ENCODE data around the gene SETBP1.

Gene SETBP1

GRCh38 chr18:44842588-44843412 is 162.1 kb downstream of the SETBP1 start:
- H3K79me2 ChIP-seq (ENCODE audit: control insufficient read depth, insufficient read depth, low read length) = no peaks in the 10 kb centered on the region
- H3K18ac ChIP-seq (ENCODE audit: low read length) = no peak overlapping the region
- no peaks in the 10 kb centered on the region for H3K27me3 ChIP-seq (ENCODE audit: insufficient read depth, low read length, poor library complexity)
- H3K4me1 ChIP-seq (ENCODE audit: control insufficient read depth, low read depth, low read length) = peaks cover 13% of the 10 kb centered on the region
- no peak overlapping the region for H2AK5ac ChIP-seq (ENCODE audit: low read length)
- no peak overlapping the region for H3K27ac ChIP-seq (ENCODE audit: low read depth, low read length)
- H2BK5ac ChIP-seq (ENCODE audit: low read length) = no peak overlapping the region
- no peak overlapping the region for H3K23ac ChIP-seq (ENCODE audit: low read length)
- WGBS (ENCODE audit: extremely low coverage, insufficient coverage, low lambda C conversion rate) = no CpG with 5 or more reads among the region's 4 CpGs
- H3K4me3 ChIP-seq (ENCODE audit: low read length) = no peak overlapping the region
- H3K4ac ChIP-seq (ENCODE audit: low read depth, low read length) = no peak overlapping the region
- H2BK120ac ChIP-seq (ENCODE audit: low read depth, low read length) = no peak overlapping the region
- H4K8ac ChIP-seq (ENCODE audit: low read depth, low read length) = no peak overlapping the region
- H3K79me1 ChIP-seq (ENCODE audit: low read length) = no peaks in the 10 kb centered on the region
- H2BK15ac ChIP-seq (replicated peaks; ENCODE audit: low read depth) = no peak overlapping the region
- no peak overlapping the region for H4K5ac ChIP-seq (ENCODE audit: low read length)
- H3K9ac ChIP-seq (ENCODE audit: low read length) = no peak overlapping the region
- no peak overlapping the region for H3K56ac ChIP-seq (ENCODE audit: low read length)
- DNase-seq = no peak
- no peak overlapping the region for H3K4me2 ChIP-seq (ENCODE audit: low read length)
- H3K36me3 ChIP-seq (ENCODE audit: control insufficient read depth, insufficient read depth, low read length) = no peaks in the 10 kb centered on the region

GRCh38 chr18:44844486-44844885 is 163.8 kb downstream of the SETBP1 start:
- Histone ChIP-seq H3K27ac (ENCODE audit: low read depth, low read length) (no peak overlapping the region), H4K8ac (ENCODE audit: low read depth, low read length) (no peak overlapping the region), H3K4ac (ENCODE audit: low read depth, low read length) (no peak overlapping the region), H3K9ac (ENCODE audit: low read length) (no peak overlapping the region), H2BK5ac (ENCODE audit: low read length) (no peak overlapping the region), H3K4me1 (ENCODE audit: control insufficient read depth, low read depth, low read length) (peaks cover 6% of the 10 kb centered on the region), H3K27me3 (ENCODE audit: insufficient read depth, low read length, poor library complexity) (no peaks in the 10 kb centered on the region), H3K18ac (ENCODE audit: low read length) (no peak overlapping the region), H4K5ac (ENCODE audit: low read length) (no peak overlapping the region), H3K79me2 (ENCODE audit: control insufficient read depth, insufficient read depth, low read length) (no peaks in the 10 kb centered on the region), H3K56ac (ENCODE audit: low read length) (no peak overlapping the region), H3K4me3 (ENCODE audit: low read length) (no peak overlapping the region), H3K79me1 (ENCODE audit: low read length) (no peaks in the 10 kb centered on the region), H2AK5ac (ENCODE audit: low read length) (no peak overlapping the region), H2BK120ac (ENCODE audit: low read depth, low read length) (no peak overlapping the region), H3K23ac (ENCODE audit: low read length) (no peak overlapping the region), H2BK15ac (replicated peaks; ENCODE audit: low read depth) (no peak overlapping the region), H3K36me3 (ENCODE audit: control insufficient read depth, insufficient read depth, low read length) (no peaks in the 10 kb centered on the region), H3K4me2 (ENCODE audit: low read length) (no peak overlapping the region)
- no CpG with 5 or more reads among the region's 5 CpGs for WGBS (ENCODE audit: extremely low coverage, insufficient coverage, low lambda C conversion rate)
- no peak for DNase-seq

DNA sequence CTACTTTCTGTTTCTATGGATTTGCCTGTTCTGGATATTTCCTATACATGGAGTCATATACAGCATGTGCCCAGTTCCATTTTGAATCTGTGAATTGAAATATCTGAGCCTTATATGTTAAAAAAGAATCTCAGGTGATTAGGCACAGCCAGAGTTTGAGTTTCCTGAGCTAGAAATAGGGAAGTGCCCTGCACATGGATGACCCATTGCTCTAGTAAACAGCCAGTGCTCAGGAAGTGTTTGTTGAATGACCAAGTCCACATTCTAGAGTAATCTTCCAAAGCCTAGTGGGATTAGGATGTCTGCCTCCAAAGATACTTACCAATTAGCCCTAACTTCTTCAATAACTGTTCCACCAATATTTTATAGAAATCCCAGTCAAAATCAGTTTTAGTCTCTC is 165.8 kb downstream of the SETBP1 start:
- Histone ChIP-seq H4K5ac (ENCODE audit: low read length) (no peak overlapping the region), H3K4ac (ENCODE audit: low read depth, low read length) (no peak overlapping the region), H3K79me2 (ENCODE audit: control insufficient read depth, insufficient read depth, low read length) (no peaks in the 10 kb centered on the region), H3K23ac (ENCODE audit: low read length) (no peak overlapping the region), H3K4me1 (ENCODE audit: control insufficient read depth, low read depth, low read length) (peaks cover 3% of the 10 kb centered on the region), H3K4me3 (ENCODE audit: low read length) (no peak overlapping the region), H4K8ac (ENCODE audit: low read depth, low read length) (no peak overlapping the region), H3K27me3 (ENCODE audit: insufficient read depth, low read length, poor library complexity) (no peaks in the 10 kb centered on the region), H3K27ac (ENCODE audit: low read depth, low read length) (no peak overlapping the region), H3K36me3 (ENCODE audit: control insufficient read depth, insufficient read depth, low read length) (no peaks in the 10 kb centered on the region), H3K18ac (ENCODE audit: low read length) (no peak overlapping the region), H2BK15ac (replicated peaks; ENCODE audit: low read depth) (no peak overlapping the region), H3K9ac (ENCODE audit: low read length) (no peak overlapping the region), H3K56ac (ENCODE audit: low read length) (no peak overlapping the region), H3K79me1 (ENCODE audit: low read length) (no peaks in the 10 kb centered on the region), H3K4me2 (ENCODE audit: low read length) (no peak overlapping the region), H2BK120ac (ENCODE audit: low read depth, low read length) (no peak overlapping the region), H2AK5ac (ENCODE audit: low read length) (no peak overlapping the region), H2BK5ac (ENCODE audit: low read length) (no peak overlapping the region)
- DNase-seq = no peak

- H3K18ac ChIP-seq (ENCODE audit: low read length) = no peak overlapping the region
- no peak overlapping the region for H2BK120ac ChIP-seq (ENCODE audit: low read depth, low read length)
- WGBS (ENCODE audit: extremely low coverage, insufficient coverage, low lambda C conversion rate) = no CpG with 5 or more reads among the region's 9 CpGs
- no peaks in the 10 kb centered on the region for H3K36me3 ChIP-seq (ENCODE audit: control insufficient read depth, insufficient read depth, low read length)
- H3K4me2 ChIP-seq (ENCODE audit: low read length) = no peak overlapping the region
- H3K27me3 ChIP-seq (ENCODE audit: insufficient read depth, low read length, poor library complexity) = no peaks in the 10 kb centered on the region
- H2BK5ac ChIP-seq (ENCODE audit: low read length) = no peak overlapping the region
- H3K56ac ChIP-seq (ENCODE audit: low read length) = no peak overlapping the region
- no peak overlapping the region for H2BK15ac ChIP-seq (replicated peaks; ENCODE audit: low read depth)
- no peak overlapping the region for H2AK5ac ChIP-seq (ENCODE audit: low read length)
- H3K9ac ChIP-seq (ENCODE audit: low read length) = no peak overlapping the region
- H3K79me1 ChIP-seq (ENCODE audit: low read length) = no peaks in the 10 kb centered on the region
- H3K4me3 ChIP-seq (ENCODE audit: low read length) = no peak overlapping the region
- H4K5ac ChIP-seq (ENCODE audit: low read length) = no peak overlapping the region
- H4K8ac ChIP-seq (ENCODE audit: low read depth, low read length) = no peak overlapping the region
- no peak overlapping the region for H3K23ac ChIP-seq (ENCODE audit: low read length)
- no peak overlapping the region for H3K4ac ChIP-seq (ENCODE audit: low read depth, low read length)
- DNase-seq = no peak
- H3K4me1 ChIP-seq (ENCODE audit: control insufficient read depth, low read depth, low read length) = no peaks in the 10 kb centered on the region
- H3K27ac ChIP-seq (ENCODE audit: low read depth, low read length) = no peak overlapping the region
- H3K79me2 ChIP-seq (ENCODE audit: control insufficient read depth, insufficient read depth, low read length) = no peaks in the 10 kb centered on the region
These were observed 168.1 kb downstream of the SETBP1 start for GRCh38 chr18:44848644-44849335.

DNA sequence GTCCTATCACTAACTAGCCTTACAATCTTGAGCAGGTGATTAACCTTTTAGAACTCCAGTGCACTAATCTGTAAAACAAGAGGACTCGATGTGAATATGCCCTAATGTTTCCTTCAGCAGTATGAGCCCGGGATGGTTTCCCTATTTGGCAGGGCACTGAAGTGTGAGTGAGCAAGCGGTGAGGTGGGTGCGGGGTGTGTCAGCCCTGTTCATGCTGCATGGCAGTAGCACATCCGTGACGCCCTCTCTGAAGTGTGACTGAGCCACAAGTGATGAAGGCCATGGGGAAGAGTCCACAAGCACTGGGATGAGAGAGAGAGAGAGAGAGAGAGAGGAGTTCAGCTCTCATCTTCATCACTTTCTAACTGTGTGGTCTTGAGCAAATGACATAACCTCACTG is 168.7 kb downstream of the SETBP1 start:
- Histone ChIP-seq H4K8ac (ENCODE audit: low read depth, low read length) (no peak overlapping the region), H3K27ac (ENCODE audit: low read depth, low read length) (no peak overlapping the region), H2BK120ac (ENCODE audit: low read depth, low read length) (no peak overlapping the region), H3K56ac (ENCODE audit: low read length) (no peak overlapping the region), H3K4me3 (ENCODE audit: low read length) (no peak overlapping the region), H3K79me1 (ENCODE audit: low read length) (no peaks in the 10 kb centered on the region), H3K4me1 (ENCODE audit: control insufficient read depth, low read depth, low read length) (no peaks in the 10 kb centered on the region), H3K27me3 (ENCODE audit: insufficient read depth, low read length, poor library complexity) (no peaks in the 10 kb centered on the region), H3K23ac (ENCODE audit: low read length) (no peak overlapping the region), H3K18ac (ENCODE audit: low read length) (no peak overlapping the region), H2BK15ac (replicated peaks; ENCODE audit: low read depth) (no peak overlapping the region), H3K79me2 (ENCODE audit: control insufficient read depth, insufficient read depth, low read length) (no peaks in the 10 kb centered on the region), H3K9ac (ENCODE audit: low read length) (no peak overlapping the region), H4K5ac (ENCODE audit: low read length) (no peak overlapping the region), H2AK5ac (ENCODE audit: low read length) (no peak overlapping the region), H2BK5ac (ENCODE audit: low read length) (no peak overlapping the region), H3K4ac (ENCODE audit: low read depth, low read length) (no peak overlapping the region), H3K4me2 (ENCODE audit: low read length) (no peak overlapping the region), H3K36me3 (ENCODE audit: control insufficient read depth, insufficient read depth, low read length) (no peaks in the 10 kb centered on the region)
- DNase-seq = no peak
- WGBS (ENCODE audit: extremely low coverage, insufficient coverage, low lambda C conversion rate) = no CpG with 5 or more reads among the region's 6 CpGs

All from mesendoderm (in vitro differentiated cells).